HG03439 (cell line): Measurements from ENCODE around the gene KDM5A.
"Not testable (repeated sequence)": the region's sequence is repeated elsewhere in the genome, so short reads cannot be mapped to it uniquely, and the experiment has no call there.

Source experiments
- ATAC-seq: cut with Tn5 transposase; IDR thresholded peaks from one replicate; pipeline ENCODE4 v1.9.1; 2021; ENCODE audit warnings: mild to moderate bottlenecking, moderate library complexity; ENCODE audit not compliant: unreplicated experiment

KDM5A gene

DNA sequence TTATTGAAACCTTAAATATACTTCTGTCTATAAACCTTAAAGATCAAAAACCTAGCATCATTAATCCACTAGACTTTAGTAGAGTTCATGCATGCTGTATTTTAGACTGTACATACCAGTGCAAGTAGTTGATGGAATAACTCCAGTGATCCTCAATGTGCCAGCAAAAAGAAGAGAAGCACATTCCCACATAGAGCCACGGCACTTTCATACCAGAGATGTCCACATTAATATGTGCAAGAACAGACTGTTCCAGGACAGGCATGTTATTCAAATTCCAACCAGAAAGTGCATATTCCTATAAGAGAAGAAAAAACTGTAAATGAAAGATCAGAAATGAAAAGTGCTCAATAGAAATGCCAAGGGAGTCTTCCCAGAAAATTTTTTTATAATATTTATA is 55.0 kb downstream of the KDM5A start:
- ATAC-seq = no peak

DNA sequence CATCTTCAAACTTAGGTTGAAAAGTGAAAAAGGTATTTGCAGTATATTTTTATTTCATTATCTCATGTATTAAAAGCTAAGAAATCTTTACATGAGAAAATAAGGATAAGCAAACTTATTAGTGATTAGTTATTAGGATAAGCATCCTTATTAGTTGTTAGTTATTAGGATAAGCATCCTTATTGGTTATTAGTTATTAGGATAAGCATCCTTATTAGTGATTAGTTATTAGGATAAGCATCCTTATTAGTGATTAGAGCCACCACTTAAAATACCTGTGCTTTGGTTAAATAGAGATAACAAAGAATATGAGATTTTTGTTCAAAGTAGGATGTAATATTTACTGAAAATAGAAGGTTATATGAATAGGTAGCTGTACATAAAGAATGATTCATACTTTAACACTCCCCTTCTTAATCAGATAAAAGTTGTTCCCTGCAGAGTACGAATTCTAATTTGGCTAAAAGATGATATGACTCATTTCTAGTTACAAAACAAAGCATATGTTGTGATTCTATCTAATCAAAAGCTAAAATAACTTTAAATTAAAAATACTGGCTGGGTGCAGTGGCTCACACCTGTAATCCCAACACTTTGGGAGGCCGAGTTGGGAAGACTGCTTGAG is 56.4 kb downstream of the KDM5A start:
- ATAC-seq = no peak

- ATAC-seq = no peak
Observed at GRCh38 chr12:331287-331686, 57.8 kb downstream of the KDM5A start.

GRCh38 chr12:325906-326305 is 63.2 kb downstream of the KDM5A start:
- ATAC-seq = no peak

DNA sequence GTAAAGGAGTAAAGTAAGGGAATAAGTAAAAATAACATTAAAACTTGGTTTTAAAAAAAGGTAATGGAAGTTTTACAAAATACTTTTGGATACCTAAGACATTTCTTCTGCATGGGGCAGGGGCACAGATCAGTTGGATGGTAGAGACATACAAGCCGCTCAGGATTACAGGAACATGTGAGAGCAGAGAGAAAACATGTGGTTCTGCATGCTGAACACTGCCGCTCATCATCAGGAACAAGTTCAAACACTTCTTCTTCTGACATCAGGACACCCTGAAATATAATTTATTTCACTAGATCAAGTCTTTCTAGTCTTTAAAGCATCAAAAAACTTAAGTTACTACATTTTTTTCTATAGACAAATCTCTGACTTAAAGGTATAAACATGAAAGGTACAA is 65.6 kb downstream of the KDM5A start:
- ATAC-seq = no peak

DNA sequence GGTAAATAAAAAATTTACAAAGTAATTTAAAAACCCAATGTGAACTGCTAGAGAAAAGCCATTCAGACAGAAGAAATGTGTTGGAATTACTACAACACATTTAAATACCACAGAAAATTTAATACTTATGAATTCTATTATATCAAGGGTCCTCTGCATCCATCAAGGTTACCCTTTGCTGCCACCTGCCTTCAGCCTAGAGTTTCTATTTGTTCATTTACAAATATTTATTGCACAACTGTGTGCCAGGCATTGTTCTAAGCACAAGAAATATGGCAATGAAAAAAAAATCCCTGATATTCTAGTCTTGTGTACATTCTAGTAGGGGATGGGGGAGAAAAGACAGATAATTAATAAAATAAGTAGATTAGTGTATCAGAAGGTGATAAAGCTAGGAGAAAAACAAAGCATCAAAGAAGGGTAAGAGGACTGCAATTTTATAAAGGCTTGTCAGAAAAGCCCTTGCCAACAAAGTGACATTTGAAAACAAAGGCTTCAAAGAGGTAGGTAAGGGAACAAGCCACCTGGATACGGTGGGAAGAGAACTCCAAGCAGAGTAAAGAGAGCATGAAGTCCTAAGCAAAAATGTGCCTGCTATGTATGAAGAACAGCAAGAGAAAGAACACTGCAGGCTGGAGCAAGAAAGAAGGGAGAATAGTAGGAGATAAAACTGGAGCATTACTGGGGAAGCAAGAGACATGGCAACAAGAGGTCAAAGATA is 67.4 kb downstream of the KDM5A start:
- ATAC-seq = no peak

DNA sequence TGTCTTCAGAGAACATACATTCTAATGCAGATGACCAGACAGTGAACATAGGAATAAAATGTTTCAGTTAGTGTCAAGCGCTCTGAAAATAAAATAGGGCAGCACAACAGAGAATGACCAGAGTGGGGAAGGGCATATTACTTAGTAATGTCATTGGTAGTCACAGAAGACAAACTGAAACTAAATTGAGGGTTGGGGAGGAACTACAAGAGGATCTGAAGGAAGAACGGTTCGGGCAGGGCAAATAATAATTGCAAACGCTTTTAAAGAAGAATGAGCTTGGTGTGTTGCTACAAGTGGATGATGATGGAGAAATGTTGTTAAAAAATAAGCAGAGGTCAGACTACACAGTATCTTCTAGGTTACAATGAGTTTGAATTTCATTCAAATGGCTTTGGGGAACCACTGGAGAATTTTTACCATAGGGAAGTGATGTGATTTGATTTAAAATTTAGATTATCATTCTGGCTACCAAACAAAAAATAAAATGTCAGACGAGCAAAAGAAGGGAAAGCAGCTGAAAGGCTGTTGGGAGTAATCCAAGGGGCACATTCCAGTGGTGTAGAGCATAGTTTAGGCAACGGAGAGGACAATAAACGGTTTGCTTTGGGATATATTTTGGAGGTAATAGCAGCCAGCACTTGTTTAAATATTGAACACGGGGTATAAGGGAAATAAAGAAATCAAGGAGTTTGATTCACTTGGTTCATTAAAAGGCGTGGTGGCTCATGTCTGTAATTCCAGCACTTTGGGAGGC is 70.2 kb downstream of the KDM5A start:
- no peak for ATAC-seq

GRCh38 chr12:308511-308910 is 80.6 kb downstream of the KDM5A start:
- no peak for ATAC-seq

GRCh38 chr12:307406-307805 is 81.7 kb downstream of the KDM5A start:
- ATAC-seq = no peak

- no peak for ATAC-seq
Observed at GRCh38 chr12:304805-305204, 84.3 kb downstream of the KDM5A start.

GRCh38 chr12:302766-303165 is 86.4 kb downstream of the KDM5A start:
- not testable (repeated sequence) for ATAC-seq

DNA sequence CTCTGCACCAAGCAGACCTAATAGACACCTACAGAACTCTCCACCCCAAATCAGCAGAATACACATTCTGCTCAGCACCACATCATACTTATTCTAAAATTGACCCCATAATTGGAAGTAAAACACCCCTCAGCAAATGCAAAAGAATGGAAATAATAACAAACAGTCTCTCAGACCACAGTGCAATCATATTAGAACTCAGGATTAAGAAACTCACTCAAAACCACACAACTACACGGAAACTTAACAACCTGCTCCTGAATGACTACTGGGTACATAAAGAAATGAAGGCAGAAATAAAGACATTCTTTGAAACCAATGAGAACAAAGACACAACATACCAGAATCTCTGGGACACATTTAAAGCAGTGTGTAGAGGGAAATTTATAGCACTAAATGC is 89.0 kb downstream of the KDM5A start:
- not testable (repeated sequence) for ATAC-seq

- not testable (repeated sequence) for ATAC-seq
Observed at GRCh38 chr12:299511-299910, 89.6 kb downstream of the KDM5A start.

DNA sequence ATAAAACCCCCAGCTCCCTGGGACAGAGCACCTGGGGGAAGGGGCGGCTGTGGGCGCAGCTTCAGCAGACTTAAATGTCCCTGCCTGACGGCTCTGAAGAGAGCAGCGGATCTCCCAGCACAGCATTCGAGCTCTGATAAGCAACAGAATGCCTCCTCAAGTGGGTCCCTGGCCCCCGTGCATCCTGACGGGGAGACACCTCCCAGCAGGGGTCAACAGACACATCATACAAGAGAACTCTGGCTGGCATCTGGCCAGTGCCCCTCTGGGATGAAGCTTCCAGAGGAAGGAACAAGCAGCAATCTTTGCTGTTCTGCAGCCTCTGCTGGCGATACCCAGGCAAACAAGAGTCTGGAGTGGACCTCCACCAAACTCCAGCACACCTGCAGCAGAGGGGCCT is 91.1 kb downstream of the KDM5A start:
- not testable (repeated sequence) for ATAC-seq

DNA sequence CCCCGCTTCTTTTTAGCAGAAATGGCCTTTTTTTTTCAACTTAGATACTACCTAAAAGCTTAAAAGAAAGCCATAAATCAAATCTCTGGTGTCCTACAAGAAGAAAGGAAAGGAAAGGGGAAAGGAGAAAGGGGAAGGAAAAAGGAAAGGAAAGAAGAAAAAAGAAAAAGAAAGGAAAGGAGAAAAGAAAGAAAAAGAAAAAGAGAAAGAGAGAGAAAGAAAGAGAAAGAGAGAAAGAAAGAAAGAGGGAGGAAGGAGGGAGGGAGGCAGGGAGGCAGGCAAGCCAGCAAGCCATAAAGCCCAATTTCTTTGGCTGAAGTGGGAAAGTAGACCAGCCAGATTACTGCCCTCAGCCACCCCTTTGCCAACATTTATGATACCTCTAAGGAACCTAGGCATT is 94.0 kb downstream of the KDM5A start:
- no peak for ATAC-seq

DNA sequence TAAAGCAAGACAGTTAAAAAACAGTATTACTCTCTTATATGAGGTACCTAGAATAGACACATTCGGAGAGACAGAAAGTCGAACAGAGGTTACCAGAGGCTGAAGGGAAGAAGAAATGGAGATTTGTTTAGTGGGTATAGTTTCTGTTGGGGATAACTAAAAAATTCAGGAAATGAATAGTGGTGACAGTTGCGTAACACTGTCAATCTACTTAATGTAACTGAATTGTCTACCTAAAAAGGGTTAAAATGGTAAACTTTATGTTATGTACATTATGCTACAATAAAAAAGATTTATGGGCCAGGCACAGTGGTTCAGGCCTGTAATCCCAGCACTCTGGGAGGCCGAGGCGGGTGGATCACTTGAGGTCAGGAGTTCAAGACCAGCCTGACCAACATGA is 95.9 kb downstream of the KDM5A start:
- no peak for ATAC-seq

GRCh38 chr12:292186-292585 is 96.9 kb downstream of the KDM5A start:
- ATAC-seq = no peak

- ATAC-seq = no peak
Observed at GRCh38 chr12:291153-291723, 97.9 kb downstream of the KDM5A start.

GRCh38 chr12:288687-289086 is 100.4 kb downstream of the KDM5A start:
- no peak for ATAC-seq

DNA sequence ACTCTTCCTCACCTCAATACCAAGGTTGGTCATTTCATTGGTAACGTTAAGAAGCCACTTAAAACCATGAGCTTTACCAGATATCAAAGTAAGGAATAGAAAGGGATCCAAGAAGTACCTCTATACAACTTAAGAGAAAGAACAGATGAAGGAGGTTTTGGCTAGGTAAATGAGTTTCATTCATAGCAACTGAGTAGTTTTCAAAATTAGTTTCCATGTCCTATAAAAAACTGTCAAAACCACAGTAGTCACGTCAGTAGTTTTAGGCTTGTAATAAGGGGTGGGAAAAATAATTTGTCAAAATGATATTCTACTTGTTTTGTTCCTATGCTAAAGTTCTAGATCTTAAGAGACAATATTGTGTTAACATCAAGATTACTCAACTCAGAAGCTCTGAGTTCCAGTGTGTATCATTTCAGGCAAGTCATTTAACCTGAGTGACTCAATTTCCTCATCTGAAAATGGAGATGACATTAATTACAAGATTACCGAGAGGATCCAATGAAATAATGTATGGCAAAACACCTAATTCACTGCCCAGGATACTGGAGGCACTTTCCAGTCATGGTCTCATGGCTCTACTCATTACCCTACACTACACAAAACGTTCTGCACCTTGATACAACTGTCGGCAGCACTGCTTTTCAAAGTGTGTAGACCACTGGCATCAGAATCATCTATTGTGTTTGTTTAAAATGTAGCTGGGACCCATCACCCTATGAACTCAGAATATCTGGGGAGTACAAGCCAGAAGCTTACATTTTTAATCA is 102.4 kb downstream of the KDM5A start:
- ATAC-seq = no peak

GRCh38 chr12:278046-278445 is 111.1 kb downstream of the KDM5A start:
- ATAC-seq = no peak
